Thoracic aorta (tissue), 2 donors: ENCODE measurements around the gene VGLL4. TPM values are rescaled to one million over a fixed set of nuclear protein-coding genes. Genes with fewer than 3 reads are reported as not detected.

Experiments used
- ATAC-seq: fragments of 150-250 bp; one replicate; pipeline ENCODE4 v1.8.0; 2017; ENCODE audit warnings: low read depth; ENCODE audit not compliant: insufficient number of reproducible peaks, low FRiP score
- DNase-seq: peaks from one replicate; pipeline ENCODE4 v3.0.0-alpha.2; 2020; ENCODE audit warnings: low spot score
- H3K27ac ChIP-seq, 2 donors: fragments of 200-600 bp; sonication (generic); 1 replicate in 1 of 2; 2 replicates in 1 of 2; pipeline ENCODE4 v1.5.1; 2016; ENCODE audit warnings: mild to moderate bottlenecking in 2 of 2, moderate library complexity in 2 of 2
- H3K27me3 ChIP-seq: fragments of 200-600 bp; sonication (generic); replicated peaks from 2 replicates; pipeline ENCODE4 v1.6.0; 2016; ENCODE audit warnings: mild to moderate bottlenecking; ENCODE audit not compliant: insufficient read depth
- H3K36me3 ChIP-seq: fragments of 200-600 bp; sonication (generic); one replicate; pipeline ENCODE4 v1.5.1; 2016
- H3K4me1 ChIP-seq, 2 donors: fragments of 200-600 bp; sonication (generic); 1 replicate in 1 of 2; 2 replicates in 1 of 2; pipeline versions ENCODE4 v1.5.1 to v1.6.0; 2016; ENCODE audit warnings: low read depth in 2 of 2, mild to moderate bottlenecking in 1 of 2; ENCODE audit not compliant: control insufficient read depth in 1 of 2
- H3K4me3 ChIP-seq: fragments of 200-600 bp; sonication (generic); 2 replicates; pipeline ENCODE4 v1.5.1; 2016; ENCODE audit warnings: mild to moderate bottlenecking
- H3K9me3 ChIP-seq: fragments of 200-600 bp; sonication (generic); 2 replicates; pipeline ENCODE4 v1.5.1; 2016
- total RNA-seq, 2 donors: library from RNA; depleted of rRNA; stranded (reverse); fragments of >200 nt; gene quantifications; one replicate each; pipeline versions ENCODE4 v1.1.0 to v1.2.3, GENCODE V29; 2016
- TF ChIP-seq, protein P1 (sequence below): fragments of 200-600 bp; sonication (generic); IDR thresholded peaks from one replicate; pipeline ENCODE4 v1.5.1; 2019; ENCODE audit warnings: antibody characterized with exemption

Gene VGLL4
- total RNA-seq, 2 donors from 2014 or later, result 113 to 114 TPM

DNA sequence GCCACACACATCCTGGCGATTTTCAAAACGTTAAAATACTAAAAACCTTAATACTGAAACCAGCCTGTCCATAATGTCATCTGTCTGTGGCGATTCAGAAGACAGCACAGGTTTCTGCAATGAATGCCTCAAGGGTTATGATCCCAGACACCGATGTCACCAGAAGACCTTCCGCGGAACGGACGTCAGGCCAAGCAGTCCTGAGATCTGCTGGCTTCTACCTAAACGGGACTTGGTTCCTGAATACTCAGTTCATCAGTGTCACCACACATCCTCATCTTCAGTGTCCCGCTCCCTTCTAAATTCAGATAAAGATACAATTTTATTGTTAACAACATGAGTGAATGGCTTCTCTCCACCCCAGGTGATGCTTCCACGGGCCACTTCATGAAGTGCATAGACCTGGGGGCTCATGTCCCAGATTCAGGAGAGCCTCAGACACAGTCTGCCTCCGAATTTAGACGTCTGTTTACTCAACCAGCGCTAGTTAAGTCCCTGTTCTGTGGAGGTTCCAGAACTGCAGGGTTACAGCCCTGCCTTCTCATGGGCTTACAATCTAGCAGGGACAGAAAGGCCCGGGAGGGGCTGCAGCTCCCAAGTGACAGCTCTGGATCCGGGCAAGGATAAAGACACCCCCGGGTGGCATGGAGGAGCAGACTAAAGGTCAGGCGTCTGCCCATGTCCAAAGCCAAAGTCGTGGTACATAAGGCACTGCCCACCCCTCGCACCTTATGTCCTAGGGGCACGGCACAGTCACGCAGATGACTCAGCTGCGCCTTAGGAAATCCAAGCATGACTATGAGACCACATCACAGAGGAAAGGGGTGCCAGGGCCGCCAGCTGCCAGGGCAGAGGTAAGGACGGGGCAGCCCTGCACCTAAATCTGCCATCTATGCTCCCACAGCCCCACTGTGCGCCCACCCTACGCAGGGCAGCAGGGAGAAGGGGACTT is 75.9 kb downstream of the VGLL4 start:
- TF ChIP-seq, protein P1, sequence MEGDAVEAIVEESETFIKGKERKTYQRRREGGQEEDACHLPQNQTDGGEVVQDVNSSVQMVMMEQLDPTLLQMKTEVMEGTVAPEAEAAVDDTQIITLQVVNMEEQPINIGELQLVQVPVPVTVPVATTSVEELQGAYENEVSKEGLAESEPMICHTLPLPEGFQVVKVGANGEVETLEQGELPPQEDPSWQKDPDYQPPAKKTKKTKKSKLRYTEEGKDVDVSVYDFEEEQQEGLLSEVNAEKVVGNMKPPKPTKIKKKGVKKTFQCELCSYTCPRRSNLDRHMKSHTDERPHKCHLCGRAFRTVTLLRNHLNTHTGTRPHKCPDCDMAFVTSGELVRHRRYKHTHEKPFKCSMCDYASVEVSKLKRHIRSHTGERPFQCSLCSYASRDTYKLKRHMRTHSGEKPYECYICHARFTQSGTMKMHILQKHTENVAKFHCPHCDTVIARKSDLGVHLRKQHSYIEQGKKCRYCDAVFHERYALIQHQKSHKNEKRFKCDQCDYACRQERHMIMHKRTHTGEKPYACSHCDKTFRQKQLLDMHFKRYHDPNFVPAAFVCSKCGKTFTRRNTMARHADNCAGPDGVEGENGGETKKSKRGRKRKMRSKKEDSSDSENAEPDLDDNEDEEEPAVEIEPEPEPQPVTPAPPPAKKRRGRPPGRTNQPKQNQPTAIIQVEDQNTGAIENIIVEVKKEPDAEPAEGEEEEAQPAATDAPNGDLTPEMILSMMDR, result no peak
- ATAC-seq (peak; percentile 68), DNase-seq (peak; percentile 90)
- H3K27me3 ChIP-seq, result no peaks in the 10 kb centered on the region
- peak overlapping the region; percentile 98 for H3K27ac ChIP-seq
- peaks cover 29 to 89% of the 10 kb centered on the region in 2 donors for H3K4me1 ChIP-seq
- no peaks in the 10 kb centered on the region for H3K9me3 ChIP-seq
- H3K36me3 ChIP-seq, result peaks cover 6% of the 10 kb centered on the region
- H3K4me3 ChIP-seq, result peak overlapping the region; percentile 63

DNA sequence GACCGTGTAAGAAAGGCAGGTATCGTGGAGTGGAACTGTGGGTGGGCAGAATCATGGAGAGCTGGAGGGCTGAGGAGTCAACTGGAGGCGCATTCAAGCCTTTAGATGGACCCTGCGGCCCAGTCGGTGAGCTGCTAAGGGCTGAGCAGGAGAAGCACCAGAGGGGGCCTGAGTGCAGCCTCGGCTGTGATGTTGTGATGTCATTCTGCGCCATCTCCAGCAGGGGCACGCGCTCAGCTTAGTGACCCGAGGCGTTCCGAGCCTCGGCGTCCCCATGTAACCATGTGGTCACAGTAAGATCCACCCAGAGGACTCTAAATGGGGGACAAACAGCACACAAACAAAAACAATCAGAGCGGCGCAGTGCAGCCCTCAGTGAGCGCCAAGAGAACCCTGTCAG is 76.8 kb downstream of the VGLL4 start:
- Histone ChIP-seq H3K9me3 (no peaks in the 10 kb centered on the region), H3K27ac (peak overlapping the region; percentile 98), H3K36me3 (peaks cover 11% of the 10 kb centered on the region), H3K4me3 (no peak overlapping the region), H3K27me3 (no peaks in the 10 kb centered on the region), H3K4me1 (peaks cover 29 to 90% of the 10 kb centered on the region in 2 donors)
- DNase-seq (no peak), ATAC-seq (no peak)
- TF ChIP-seq, protein P1, result no peak

DNA sequence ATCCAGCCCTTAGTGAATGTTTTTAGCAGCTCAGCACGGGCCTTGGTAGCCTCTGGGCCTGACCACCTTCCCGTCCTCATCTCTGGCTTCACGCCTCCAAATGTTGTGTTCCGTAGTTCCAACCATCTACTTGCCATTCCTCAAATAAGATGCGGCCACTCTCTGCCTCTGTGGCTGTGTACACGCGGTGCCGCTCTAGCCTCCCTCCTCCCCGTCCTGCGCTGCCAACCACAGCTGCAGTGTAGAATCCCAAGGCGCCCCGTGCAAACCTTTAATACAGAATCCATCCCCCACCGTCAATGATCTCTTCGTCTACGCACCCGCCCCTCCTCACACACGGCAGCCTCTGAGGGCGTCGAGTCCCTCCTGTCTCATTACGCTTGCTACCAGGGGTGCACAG is 77.2 kb downstream of the VGLL4 start:
- ATAC-seq (no peak), DNase-seq (no peak)
- Histone ChIP-seq H3K27ac (peak overlapping the region; percentile 98), H3K36me3 (peaks cover 11% of the 10 kb centered on the region), H3K27me3 (no peaks in the 10 kb centered on the region), H3K4me3 (no peak overlapping the region), H3K4me1 (peaks cover 29 to 94% of the 10 kb centered on the region in 2 donors), H3K9me3 (no peaks in the 10 kb centered on the region)
- TF ChIP-seq, protein P1, result no peak

DNA sequence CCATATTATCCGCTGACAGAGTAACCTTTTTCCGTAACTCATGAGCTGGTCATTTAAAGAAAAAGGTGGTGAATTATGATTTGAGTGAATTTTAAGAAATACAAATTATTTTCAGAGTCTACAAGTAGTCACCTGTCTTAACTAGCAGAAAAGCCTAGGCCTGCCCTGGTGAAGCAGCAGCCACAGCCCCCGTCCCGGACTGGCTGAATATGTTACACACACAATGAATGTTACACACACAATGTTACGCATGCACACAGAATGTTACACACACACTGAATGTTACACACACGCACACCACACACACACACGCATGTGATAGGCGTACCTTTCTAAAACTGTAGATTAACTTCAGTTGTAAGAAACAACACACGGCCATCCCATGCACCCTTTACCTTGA is 77.8 kb downstream of the VGLL4 start:
- ATAC-seq, result no peak
- TF ChIP-seq, protein P1, result no peak
- peaks cover 29 to 97% of the 10 kb centered on the region in 2 donors for H3K4me1 ChIP-seq
- H3K27me3 ChIP-seq, result no peaks in the 10 kb centered on the region
- peaks cover 11% of the 10 kb centered on the region for H3K36me3 ChIP-seq
- no peak overlapping the region for H3K4me3 ChIP-seq
- peak overlapping the region; percentile 98 for H3K27ac ChIP-seq
- no peak for DNase-seq
- H3K9me3 ChIP-seq, result no peaks in the 10 kb centered on the region

DNA sequence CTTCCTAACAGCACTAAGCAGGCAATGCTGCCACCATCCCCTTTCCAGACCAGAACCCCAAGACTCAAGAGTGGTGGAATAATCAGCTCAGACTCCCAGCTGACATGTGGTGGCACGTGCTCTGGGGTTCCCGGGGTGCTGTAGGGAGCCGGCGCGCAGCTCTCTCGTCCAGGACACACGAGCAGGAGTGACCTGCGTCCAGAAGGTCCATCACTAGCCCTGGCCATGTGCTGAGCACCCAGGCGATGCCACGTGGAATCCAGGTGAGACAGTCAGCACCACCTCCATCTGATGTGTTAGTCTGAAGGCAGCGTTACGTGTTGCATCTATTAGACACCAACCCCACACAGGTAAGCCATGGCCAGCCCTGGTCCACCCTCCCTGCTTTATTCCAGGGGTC is 78.2 kb downstream of the VGLL4 start:
- H3K27me3 ChIP-seq, result no peaks in the 10 kb centered on the region
- no peak overlapping the region for H3K4me3 ChIP-seq
- H3K9me3 ChIP-seq, result no peaks in the 10 kb centered on the region
- peak overlapping the region; percentile 28 to 98 for H3K27ac ChIP-seq
- DNase-seq (no peak), ATAC-seq (no peak)
- TF ChIP-seq, protein P1, result no peak
- H3K36me3 ChIP-seq, result peaks cover 11% of the 10 kb centered on the region
- peaks cover 32 to 97% of the 10 kb centered on the region in 2 donors for H3K4me1 ChIP-seq
